ENCODE data around the gene CLN6.

- no peak for TF ChIP-seq CTCF (conservative IDR thresholded peaks at IDR 0.05; ENCODE audit: low read length)
- no peak for TF ChIP-seq EZH2phosphoT487 (IDR thresholded peaks at IDR 0.05; ENCODE audit: borderline replicate concordance)
These were observed 26.0 kb downstream of the CLN6 start for GRCh38 chr15:68203486-68203885.
